Gastroesophageal sphincter (tissue), 3 donors: ENCODE results near the gene CALHM3.

Experiments used
- EP300 ChIP-seq: sonication (generic); formaldehyde crosslinking; IDR thresholded peaks from one replicate; pipeline ENCODE4 v1.6.1; 2017; ENCODE audit warnings: antibody characterized with exemption, mild to moderate bottlenecking
- POLR2A ChIP-seq, 2 donors: fragments of 450-650 bp; IDR thresholded peaks; one replicate each; pipeline ENCODE4 v1.6.1; 2017; ENCODE audit warnings: antibody characterized with exemption in 2 of 2, mild to moderate bottlenecking in 2 of 2, moderate library complexity in 1 of 2
- TF ChIP-seq, protein P1 (sequence below), 4 experiments: fragments of 200-600 bp in 2 of 4; fragments of 450-650 bp in 2 of 4; sonication (generic) in 1 of 4; IDR thresholded peaks; one replicate each; pipeline ENCODE4 v1.5.1; 2017 to 2019; ENCODE audit warnings: antibody characterized with exemption in 4 of 4, mild to moderate bottlenecking in 2 of 4, moderate library complexity in 2 of 4

GRCh38 chr10:103441206-103441605, 37.8 kb downstream of the CALHM3 start:
- TF ChIP-seq, protein P1, sequence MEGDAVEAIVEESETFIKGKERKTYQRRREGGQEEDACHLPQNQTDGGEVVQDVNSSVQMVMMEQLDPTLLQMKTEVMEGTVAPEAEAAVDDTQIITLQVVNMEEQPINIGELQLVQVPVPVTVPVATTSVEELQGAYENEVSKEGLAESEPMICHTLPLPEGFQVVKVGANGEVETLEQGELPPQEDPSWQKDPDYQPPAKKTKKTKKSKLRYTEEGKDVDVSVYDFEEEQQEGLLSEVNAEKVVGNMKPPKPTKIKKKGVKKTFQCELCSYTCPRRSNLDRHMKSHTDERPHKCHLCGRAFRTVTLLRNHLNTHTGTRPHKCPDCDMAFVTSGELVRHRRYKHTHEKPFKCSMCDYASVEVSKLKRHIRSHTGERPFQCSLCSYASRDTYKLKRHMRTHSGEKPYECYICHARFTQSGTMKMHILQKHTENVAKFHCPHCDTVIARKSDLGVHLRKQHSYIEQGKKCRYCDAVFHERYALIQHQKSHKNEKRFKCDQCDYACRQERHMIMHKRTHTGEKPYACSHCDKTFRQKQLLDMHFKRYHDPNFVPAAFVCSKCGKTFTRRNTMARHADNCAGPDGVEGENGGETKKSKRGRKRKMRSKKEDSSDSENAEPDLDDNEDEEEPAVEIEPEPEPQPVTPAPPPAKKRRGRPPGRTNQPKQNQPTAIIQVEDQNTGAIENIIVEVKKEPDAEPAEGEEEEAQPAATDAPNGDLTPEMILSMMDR (IDR thresholded peaks at IDR 0.05) = no peak
- no peak for TF ChIP-seq EP300
- TF ChIP-seq POLR2A (IDR thresholded peaks at IDR 0.05) = no peak
